Loucy (cell line): ENCODE results near the gene MEF2A.

Experiments used
- CTCF ChIP-seq: fragments of 200-600 bp; sonication (generic); conservative IDR thresholded peaks from 2 replicates; pipeline ENCODE4 v1.5.1; 2014; ENCODE audit warnings: mild to moderate bottlenecking, antibody characterized with exemption, low read length
- EZH2phosphoT487 ChIP-seq: fragments of 200-600 bp; IDR thresholded peaks from 2 replicates; pipeline ENCODE4 v1.6.1; 2018; ENCODE audit warnings: antibody characterized with exemption, mild to moderate bottlenecking, moderate library complexity, borderline replicate concordance

- TF ChIP-seq CTCF (no peak), EZH2phosphoT487 (no peak)
Observed at GRCh38 chr15:99562238-99562637, 3.5 kb upstream of the MEF2A start.
